ENCODE data around the gene ERCC6. TPM values are rescaled to one million over a fixed set of nuclear protein-coding genes. Genes with fewer than 3 reads are reported as not detected.

ERCC6 gene
- total RNA-seq, 1 donor from 2014 or later: 46.2 TPM

DNA sequence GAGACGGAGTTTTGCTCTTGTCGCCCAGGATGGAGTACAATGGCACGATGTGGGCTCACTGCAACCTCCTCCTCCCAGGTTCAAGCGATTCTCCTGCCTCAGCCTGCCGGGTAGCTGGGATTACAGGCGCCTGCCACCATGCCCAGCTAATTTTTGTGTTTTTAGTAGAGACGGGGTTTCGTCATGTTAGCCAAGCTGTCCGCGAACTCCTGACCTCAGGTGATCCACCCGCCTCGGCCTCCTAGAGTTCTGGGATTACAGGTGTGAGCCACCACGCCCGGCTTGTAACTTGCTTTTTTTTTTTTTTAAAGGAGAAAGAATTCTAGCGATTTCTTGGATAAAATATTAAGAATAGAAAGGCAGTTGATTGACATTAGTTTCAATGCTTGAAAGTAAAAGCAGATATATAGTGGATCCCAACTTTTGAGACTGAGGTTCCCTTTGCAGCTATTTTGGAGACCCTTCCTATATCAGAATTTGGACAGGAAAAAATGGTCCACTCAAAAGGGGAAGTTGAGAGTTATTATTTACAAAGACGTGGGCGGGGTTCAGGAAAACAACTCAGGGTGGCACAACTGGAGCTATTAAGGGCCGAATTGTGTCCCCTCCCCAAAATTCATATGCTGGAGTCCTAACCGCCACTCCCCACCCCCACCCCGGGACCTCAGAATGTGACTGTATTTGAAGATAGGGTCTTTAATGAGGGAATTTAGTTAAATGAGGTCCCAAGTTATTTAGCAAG lies 1.3 kb upstream of the ERCC6 start:
- ATAC-seq (ENCODE audit: low read depth) (no peak), DNase-seq (no peak)
- Mint-ChIP-seq H3K4me3 (no peak overlapping the region), H3K36me3 (ENCODE audit: low read depth) (peaks cover 5% of the 10 kb centered on the region), H3K4me1 (peaks cover 38% of the 10 kb centered on the region), H3K27me3 (peaks cover 19% of the 10 kb centered on the region), H3K27ac (peak overlapping the region; percentile 91), H3K9me3 (peaks cover 2% of the 10 kb centered on the region)
- ChIA-PET CTCF (interaction anchor here (0.7 kb wide), 1 partner anchor 56 kb away, joined by 3 read pairs; no protein-coding TSS in a partner anchor), POLR2A (interaction anchor here (0.7 kb wide), 2 partner anchors 351 to 402 kb away, joined by 3 to 4 read pairs; partner anchors contain the start of genes PARG and TIMM23B)
- intact Hi-C loops (cut with micrococcal nuclease): no loop called here
- no peak for TF ChIP-seq CTCF (IDR thresholded peaks at IDR 0.05)

- H3K27me3 Mint-ChIP-seq: peaks cover 19% of the 10 kb centered on the region
- peaks cover 7% of the 10 kb centered on the region for H3K36me3 Mint-ChIP-seq (ENCODE audit: low read depth)
- ChIA-PET POLR2A (interaction anchor here (0.7 to 1.9 kb wide), 5 partner anchors 14 to 1261 kb away, joined by 3 to 15 read pairs (median 3); partner anchors contain the start of genes PARG and TIMM23B), CTCF (interaction anchor here (1.0 to 1.1 kb wide), 2 partner anchors 54 to 55 kb away, joined by 3 read pairs; no protein-coding TSS in a partner anchor)
- H3K4me3 Mint-ChIP-seq: peak overlapping the region; percentile 93
- intact Hi-C loops (cut with micrococcal nuclease): loop anchor here (1.0 to 5.0 kb wide), 7 partner anchors 29 to 1233 kb away; partner anchors contain the start of genes MAPK8, OGDHL and TMEM273
- H3K9me3 Mint-ChIP-seq: no peaks in the 10 kb centered on the region
- no peak for TF ChIP-seq CTCF (IDR thresholded peaks at IDR 0.05)
- peak; percentile 9 for ATAC-seq (ENCODE audit: low read depth)
- H3K4me1 Mint-ChIP-seq: peaks cover 46% of the 10 kb centered on the region
- peak overlapping the region; percentile 91 for H3K27ac Mint-ChIP-seq
- DNase-seq: no peak
Observed at GRCh38 chr10:49539320-49539885, 482 bp upstream of the ERCC6 start.

DNA sequence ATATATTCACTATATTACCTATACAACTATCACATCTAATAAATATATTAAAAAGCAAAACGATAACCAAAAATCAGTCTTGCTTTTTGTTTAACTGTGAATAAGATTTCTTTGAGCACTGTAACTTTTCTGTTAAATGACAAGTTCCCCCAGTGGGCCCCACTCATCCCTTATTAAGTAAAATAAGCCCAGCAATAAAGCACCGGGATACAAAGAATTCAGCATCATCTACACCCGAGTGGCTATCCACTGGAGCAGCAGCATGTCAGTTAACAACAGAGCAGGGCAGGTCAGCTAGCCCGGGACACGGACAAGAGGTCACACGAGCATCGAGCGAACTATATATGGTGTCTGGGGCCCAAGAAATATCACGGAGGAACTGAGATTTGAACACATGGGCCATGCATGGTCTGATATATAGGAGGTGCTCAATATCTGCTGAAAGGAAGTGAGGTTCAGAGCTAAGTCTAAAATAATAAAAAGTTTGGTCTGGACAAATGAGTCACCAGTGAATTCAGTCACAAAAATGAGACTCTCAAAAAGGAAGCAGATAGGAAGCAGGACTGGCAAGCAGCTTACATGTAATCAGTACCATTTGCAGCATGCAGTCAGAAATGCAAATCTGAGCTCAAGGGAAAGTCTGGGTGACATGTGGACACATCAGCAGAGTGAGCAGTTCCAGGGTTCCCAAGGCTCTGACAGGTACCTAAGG lies 4.1 kb downstream of the ERCC6 start:
- H3K27me3 Mint-ChIP-seq: no peaks in the 10 kb centered on the region
- POLR2A ChIA-PET: interaction anchor here (0.8 to 1.0 kb wide), 2 partner anchors 16 to 61 kb away, joined by 4 read pairs; no protein-coding TSS in a partner anchor
- CTCF ChIA-PET: interaction anchor here (0.6 to 1.1 kb wide), 4 partner anchors 19 to 1214 kb away, joined by 3 to 8 read pairs (median 3); no protein-coding TSS in a partner anchor
- no peak for DNase-seq
- intact Hi-C loops (cut with micrococcal nuclease): loop anchor here (1.0 to 5.0 kb wide), 4 partner anchors 16 to 863 kb away; partner anchors contain the start of genes OGDHL and TMEM273
- H3K9me3 Mint-ChIP-seq: no peaks in the 10 kb centered on the region
- TF ChIP-seq CTCF (IDR thresholded peaks at IDR 0.05): no peak
- ATAC-seq (ENCODE audit: low read depth): peak; percentile 49
- H3K36me3 Mint-ChIP-seq (ENCODE audit: low read depth): peaks cover 31% of the 10 kb centered on the region
- peaks cover 49% of the 10 kb centered on the region for H3K4me1 Mint-ChIP-seq
- peak overlapping the region; percentile 93 for H3K27ac Mint-ChIP-seq
- peak overlapping the region; percentile 71 for H3K4me3 Mint-ChIP-seq

- intact Hi-C loops (cut with micrococcal nuclease): no loop called here
- no peak for ATAC-seq (ENCODE audit: low read depth)
- CTCF ChIA-PET: interaction anchor here (1.5 to 2.1 kb wide), 2 partner anchors 13 to 20 kb away, joined by 4 to 6 read pairs; no protein-coding TSS in a partner anchor
- TF ChIP-seq CTCF (IDR thresholded peaks at IDR 0.05): no peak
- no peaks in the 10 kb centered on the region for H3K27me3 Mint-ChIP-seq
- no peak overlapping the region for H3K27ac Mint-ChIP-seq
- POLR2A ChIA-PET: no interaction called here
- DNase-seq: no peak
- peaks cover 30% of the 10 kb centered on the region for H3K4me1 Mint-ChIP-seq
- peaks cover 50% of the 10 kb centered on the region for H3K36me3 Mint-ChIP-seq (ENCODE audit: low read depth)
- H3K9me3 Mint-ChIP-seq: no peaks in the 10 kb centered on the region
- H3K4me3 Mint-ChIP-seq: no peak overlapping the region
Observed at GRCh38 chr10:49532461-49532860, 6.5 kb downstream of the ERCC6 start.
